Bone marrow (tissue), 2 donors: Measurements from ENCODE around the gene GLOD5.

Experiments
- DNase-seq, 2 donors: peaks; one replicate each; lab custom pipeline; 2025; lab: John Stamatoyannopoulos, UW

GLOD5 gene

GRCh38 chrX:48753708-48754228 lies 7.8 kb upstream of the GLOD5 start:
- no peak for DNase-seq

GRCh38 chrX:48754238-48754637 lies 7.3 kb upstream of the GLOD5 start:
- DNase-seq: no peak

- no peak for DNase-seq
These were observed 7.7 kb downstream of the GLOD5 start for GRCh38 chrX:48769230-48769629.

- DNase-seq: no peak
These were observed 8.7 kb downstream of the GLOD5 start for GRCh38 chrX:48770296-48770695.

GRCh38 chrX:48772602-48773001 lies 11.1 kb downstream of the GLOD5 start:
- DNase-seq: no peak

GRCh38 chrX:48776818-48777439 lies 15.4 kb downstream of the GLOD5 start:
- DNase-seq: no peak

GRCh38 chrX:48779399-48779798 lies 17.9 kb downstream of the GLOD5 start:
- DNase-seq: no peak

GRCh38 chrX:48781705-48782104 lies 20.2 kb downstream of the GLOD5 start:
- DNase-seq: no peak

GRCh38 chrX:48782216-48782615 lies 20.7 kb downstream of the GLOD5 start:
- no peak for DNase-seq

GRCh38 chrX:48782795-48783194 lies 21.2 kb downstream of the GLOD5 start:
- no peak for DNase-seq

GRCh38 chrX:48784726-48785125 lies 23.2 kb downstream of the GLOD5 start:
- DNase-seq: no peak

- no peak for DNase-seq
These were observed 23.6 kb downstream of the GLOD5 start for GRCh38 chrX:48785186-48785539.

- no peak for DNase-seq
These were observed 24.1 kb downstream of the GLOD5 start for GRCh38 chrX:48785540-48786214.

GRCh38 chrX:48786341-48786800 lies 24.8 kb downstream of the GLOD5 start, which contains the start of gene GATA1:
Gene GATA1 (plus strand): TSS chrX:48786590. CDS start chrX:48791110, 4,520 bp downstream.
- DNase-seq: no peak

- DNase-seq: no peak
These were observed 25.4 kb downstream of the GLOD5 start for GRCh38 chrX:48786825-48787504.

GRCh38 chrX:48787505-48788443 lies 26.2 kb downstream of the GLOD5 start:
- no peak for DNase-seq

- DNase-seq: no peak
These were observed 28.0 kb downstream of the GLOD5 start for GRCh38 chrX:48789366-48790220.

GRCh38 chrX:48790477-48790876 lies 28.9 kb downstream of the GLOD5 start:
- no peak for DNase-seq

GRCh38 chrX:48791063-48791820 lies 29.7 kb downstream of the GLOD5 start:
- DNase-seq: no peak

GRCh38 chrX:48792219-48792618 lies 30.7 kb downstream of the GLOD5 start:
- DNase-seq: no peak
